H1 (cell line): Measurements from ENCODE around the gene PLXND1. TPM values are rescaled to one million over a fixed set of nuclear protein-coding genes. Genes with fewer than 3 reads are reported as not detected.

ENCODE experiments used
- CTCF ChIA-PET: fragments of 300-600 bp; sonication (Branson Sonifier 250); formaldehyde crosslinking; loops from one replicate; lab custom pipeline; 2021; ENCODE audit not compliant: partially characterized antibody; lab: Charles Lee
- POLR2A ChIA-PET: fragments of 300-600 bp; sonication (Branson Sonifier 250); formaldehyde crosslinking; loops from one replicate; lab custom pipeline; 2021; ENCODE audit warnings: inconsistent platforms; ENCODE audit not compliant: partially characterized antibody; lab: Charles Lee
- DNase-seq, 2 experiments: peaks; one replicate each; pipeline versions ENCODE4 v3.0.0 to v3.0.0-alpha.2; 2010 to 2022; ENCODE audit warnings: low spot score in 2 of 2, low read depth in 1 of 2, mixed read lengths in 1 of 2
- FAIRE-seq: peaks from 2 replicates; lab custom pipeline; 2011; peaks lifted over from hg19 to GRCh38; lab: Jason Lieb, UNC
- H2AFZ ChIP-seq: 2 replicates; pipeline ENCODE4 v1.8.1; 2012; ENCODE audit warnings: low read length, inconsistent platforms
- H2AK5ac ChIP-seq: 2 replicates; pipeline ENCODE4 v1.6.1; 2013; ENCODE audit warnings: low read depth, low read length
- H2BK120ac ChIP-seq: replicated peaks from 2 replicates; pipeline ENCODE3; 2013; ENCODE audit warnings: low read depth, low read length, inconsistent platforms
- H2BK12ac ChIP-seq: 2 replicates; pipeline ENCODE4 v1.6.1; 2013; ENCODE audit warnings: low read depth, low read length
- H2BK15ac ChIP-seq: 2 replicates; pipeline ENCODE4 v1.6.1; 2013; ENCODE audit warnings: low read length
- H2BK20ac ChIP-seq: 2 replicates; pipeline ENCODE4 v1.6.1; 2013; ENCODE audit warnings: low read length
- H2BK5ac ChIP-seq: 2 replicates; pipeline ENCODE4 v1.6.1; 2013; ENCODE audit warnings: low read depth, low read length
- H3K14ac ChIP-seq: 2 replicates; pipeline ENCODE4 v1.6.1; 2013; ENCODE audit warnings: inconsistent platforms; ENCODE audit not compliant: insufficient read length
- H3K18ac ChIP-seq: 2 replicates; pipeline ENCODE4 v1.6.1; 2013; ENCODE audit warnings: low read length; ENCODE audit errors: extremely low read depth
- H3K23ac ChIP-seq: 2 replicates; pipeline ENCODE4 v1.6.1; 2013; ENCODE audit warnings: inconsistent platforms; ENCODE audit not compliant: insufficient read length
- H3K23me2 ChIP-seq: 2 replicates; pipeline ENCODE4 v1.6.1; 2013; ENCODE audit warnings: low read depth, low read length
- H3K27ac ChIP-seq: 2 replicates; pipeline ENCODE4 v1.6.1; 2011; ENCODE audit warnings: low read depth, low read length, inconsistent platforms
- H3K27me3 ChIP-seq, 4 experiments: replicated peaks in 1 of 4; 1 replicate in 1 of 4; 2 replicates in 3 of 4; pipeline versions ENCODE4 v1.6.1 to v1.8.1; 2011 to 2013; ENCODE audit warnings: low read length in 3 of 4, mild to moderate bottlenecking in 3 of 4, inconsistent platforms in 2 of 4, mixed read lengths in 2 of 4, moderate library complexity in 1 of 4; ENCODE audit not compliant: control insufficient read depth in 3 of 4, insufficient read depth in 3 of 4; ENCODE audit errors: extremely low read depth in 1 of 4
- H3K36me3 ChIP-seq, 4 experiments: 2 replicates each; pipeline versions ENCODE4 v1.6.1 to v1.8.1; 2011 to 2013; ENCODE audit warnings: mild to moderate bottlenecking in 4 of 4, low read length in 3 of 4, moderate library complexity in 2 of 4, control low read depth in 1 of 4, inconsistent platforms in 1 of 4; ENCODE audit not compliant: insufficient read depth in 4 of 4, control insufficient read depth in 2 of 4
- H3K4ac ChIP-seq: replicated peaks from 2 replicates; pipeline ENCODE3; 2013; ENCODE audit warnings: low read length, low read depth, mixed read lengths, inconsistent platforms; ENCODE audit not compliant: insufficient read length
- H3K4me1 ChIP-seq, 4 experiments: replicated peaks in 1 of 4; 1 replicate in 1 of 4; 2 replicates in 3 of 4; pipeline versions ENCODE4 v1.6.1 to v1.8.1; 2011 to 2013; ENCODE audit warnings: low read length in 3 of 4, inconsistent platforms in 2 of 4, mixed read lengths in 1 of 4; ENCODE audit not compliant: insufficient read depth in 4 of 4, control insufficient read depth in 3 of 4
- H3K4me2 ChIP-seq, 2 experiments: 2 replicates each; pipeline versions ENCODE4 v1.6.1 to v1.8.1; 2011 to 2013; ENCODE audit warnings: low read depth in 2 of 2, low read length in 2 of 2, control low read depth in 1 of 2, inconsistent platforms in 1 of 2, mild to moderate bottlenecking in 1 of 2; ENCODE audit not compliant: insufficient read depth in 1 of 2
- H3K4me3 ChIP-seq, 4 experiments: fragments of 200-600, 300-600 bp in 1 of 4; sonication (generic), shearing (Covaris generic), sonication (Bioruptor Twin) in 1 of 4; 2 replicates each; pipeline versions ENCODE4 v1.5.1 to v1.8.1; 2011 to 2016; ENCODE audit warnings: low read length in 4 of 4, low read depth in 3 of 4, control low read depth in 2 of 4, inconsistent platforms in 2 of 4, mild to moderate bottlenecking in 2 of 4, mixed read lengths in 1 of 4, moderate library complexity in 1 of 4; ENCODE audit not compliant: insufficient read depth in 2 of 4; ENCODE audit errors: extremely low read depth in 1 of 4
- H3K56ac ChIP-seq: replicated peaks from 2 replicates; pipeline ENCODE3; 2013; ENCODE audit warnings: low read depth, mild to moderate bottlenecking, mixed read lengths, low read length, inconsistent platforms; ENCODE audit not compliant: insufficient read length
- H3K79me1 ChIP-seq: 2 replicates; pipeline ENCODE4 v1.6.1; 2013; ENCODE audit warnings: low read depth, low read length, control low read depth
- H3K79me2 ChIP-seq, 2 experiments: 2 replicates each; pipeline versions ENCODE4 v1.6.1 to v1.8.1; 2012 to 2013; ENCODE audit warnings: low read length in 2 of 2, mild to moderate bottlenecking in 2 of 2, inconsistent platforms in 1 of 2; ENCODE audit not compliant: insufficient read depth in 2 of 2, control insufficient read depth in 1 of 2
- H3K9ac ChIP-seq, 4 experiments: replicated peaks in 1 of 4; 1 replicate in 1 of 4; 2 replicates in 3 of 4; pipeline versions ENCODE4 v1.6.1 to v1.8.1; 2011 to 2013; ENCODE audit warnings: low read depth in 3 of 4, low read length in 3 of 4, control low read depth in 2 of 4, mild to moderate bottlenecking in 2 of 4, moderate library complexity in 2 of 4, inconsistent platforms in 1 of 4; ENCODE audit errors: extremely low read depth in 1 of 4
- H3K9me3 ChIP-seq, 2 experiments: 2 replicates each; pipeline versions ENCODE4 v1.6.1 to v1.8.1; 2012 to 2013; ENCODE audit warnings: mild to moderate bottlenecking in 2 of 2, moderate library complexity in 2 of 2, control low read depth in 1 of 2, inconsistent platforms in 1 of 2, low read depth in 1 of 2, low read length in 1 of 2, mixed read lengths in 1 of 2; ENCODE audit not compliant: insufficient read depth in 2 of 2
- H4K20me1 ChIP-seq, 2 experiments: replicated peaks in 1 of 2; 2 replicates each; pipeline versions ENCODE3 to v1.8.1; 2011 to 2013; ENCODE audit warnings: inconsistent platforms in 2 of 2, low read length in 2 of 2, mild to moderate bottlenecking in 1 of 2; ENCODE audit not compliant: insufficient read depth in 2 of 2, control insufficient read depth in 1 of 2
- H4K5ac ChIP-seq: 2 replicates; pipeline ENCODE4 v1.6.1; 2013; ENCODE audit warnings: low read length, low read depth, mixed read lengths, inconsistent platforms; ENCODE audit not compliant: insufficient read length
- H4K8ac ChIP-seq: 2 replicates; pipeline ENCODE4 v1.8.0; 2013; ENCODE audit warnings: mild to moderate bottlenecking, moderate library complexity, low read length, inconsistent platforms; ENCODE audit not compliant: insufficient read depth; ENCODE audit errors: extremely low read depth
- H4K91ac ChIP-seq: replicated peaks from 2 replicates; pipeline ENCODE3; 2013; ENCODE audit warnings: low read length, mixed read lengths, inconsistent platforms; ENCODE audit not compliant: insufficient read length
- CHD2 ChIP-seq: IDR thresholded peaks from 2 replicates; pipeline ENCODE4 v1.6.1; 2012; ENCODE audit warnings: low read length, improper control_type of control experiment
- MAFK ChIP-seq: IDR thresholded peaks from 2 replicates; pipeline ENCODE4 v1.6.1; 2012; ENCODE audit warnings: low read depth, mild to moderate bottlenecking, improper control_type of control experiment, low read length
- TAF7 ChIP-seq: optimal IDR thresholded peaks from 2 replicates; pipeline ENCODE3; 2011; ENCODE audit warnings: low read depth, mild to moderate bottlenecking, inconsistent platforms, low read length, moderate library complexity, borderline replicate concordance
- WGBS, 2 experiments: shearing (Covaris generic) in 1 of 2; methylation state at CpG; one replicate each; pipeline versions ENCODE4 v1.1.6 to v1.1.7; 2013 to 2015; ENCODE audit warnings: low lambda C conversion rate in 2 of 2, mixed read lengths in 2 of 2, inconsistent platforms in 1 of 2, low coverage in 1 of 2, missing lambda C conversion rate in 1 of 2; ENCODE audit not compliant: insufficient replicate concordance in 2 of 2, insufficient coverage in 1 of 2, insufficient read length in 1 of 2; ENCODE audit errors: extremely low coverage in 1 of 2, missing lambda C conversion rate in 1 of 2; 5-methylcytosine and 5-hydroxymethylcytosine counted together
- polyA plus RNA-seq, 7 experiments: library from polyadenylated mRNA; depleted of rRNA in 3 of 7; stranded (reverse) in 5 of 7; unstranded in 2 of 7; fragments of >200 nt in 5 of 7; fragments of 200-250 nt in 2 of 7; gene quantifications; 1 replicate in 5 of 7; 2 replicates in 1 of 7; 4 replicates in 1 of 7; pipeline versions ENCODE4 v1.2.1 to v1.2.3, GENCODE V29; 2011 to 2013; ENCODE audit warnings: missing spikeins in 2 of 7, mixed read lengths in 2 of 7
- total RNA-seq: library from RNA; stranded (reverse); fragmentation: NEBNext Ultra II Directional; extraction: Animal tissue kit (Norgen Biotek cat#: 25700); gene quantifications from 2 replicates; pipeline ENCODE4 v1.2.1, GENCODE V29; 2021

Gene PLXND1
- total and polyA plus RNA-seq, 2 of the 8 experiments (the other 6 are each of a cell fraction or from before 2014, with no cell fraction given): 17.7 to 66.4 TPM

- H3K79me1 ChIP-seq: no peaks in the 10 kb centered on the region
- no peak overlapping the region for H4K5ac ChIP-seq
- H2BK12ac ChIP-seq: no peak overlapping the region
- no peaks in the 10 kb centered on the region for H3K9me3 ChIP-seq
- no peaks in the 10 kb centered on the region for H3K23me2 ChIP-seq
- no peaks in the 10 kb centered on the region for H4K20me1 ChIP-seq
- FAIRE-seq: no peak
- CTCF ChIA-PET: interaction anchor here (0.7 to 1.9 kb wide), 7 partner anchors 9 to 420 kb away, joined by 3 to 8 read pairs (median 5); partner anchors contain the start of gene RHO
- H2BK5ac ChIP-seq: peak overlapping the region; percentile 0; the same call in 1 of the 2 replicates
- H4K91ac ChIP-seq: no peak overlapping the region
- no peak overlapping the region for H3K4me2 ChIP-seq
- no peak overlapping the region for H2BK20ac ChIP-seq
- no peak overlapping the region for H3K9ac ChIP-seq
- H4K8ac ChIP-seq: no peak overlapping the region
- TF ChIP-seq CHD2 (no peak), TAF7 (no peak), MAFK (no peak)
- TF ChIP-seq, all 59 proteins: peak for 0
- Histone ChIP-seq H3K36me3 (peaks cover 0 to 2% (median 0%) of the 10 kb centered on the region in 4 experiments; a peak in 2 of 8 replicates), H3K4me3 (no peak overlapping the region), H3K56ac (no peak overlapping the region), H2AFZ (no peak overlapping the region), H3K14ac (no peak overlapping the region), H3K79me2 (no peaks in the 10 kb centered on the region), H3K18ac (no peak overlapping the region), H3K27ac (no peak overlapping the region), H2AK5ac (no peak overlapping the region), H2BK120ac (no peak overlapping the region), H3K4ac (no peak overlapping the region), H2BK15ac (no peak overlapping the region), H3K4me1 (no peaks in the 10 kb centered on the region), H3K23ac (no peak overlapping the region), H3K27me3 (no peaks in the 10 kb centered on the region)
- DNase-seq: no peak
- 95% methylated on average over 10 of the region's 10 CpGs; no CpG with 5 or more reads in 1 of the 2 experiments for WGBS, 2 experiments
- POLR2A ChIA-PET: interaction anchor here (1.2 to 1.5 kb wide), 2 partner anchors 12 to 21 kb away, joined by 3 to 5 read pairs; no protein-coding TSS in a partner anchor
These were observed 92.4 kb downstream of the PLXND1 start for GRCh38 chr3:129514110-129514509.
